Measurements from ENCODE around the gene PCDHB5. TPM values are rescaled to one million over a fixed set of nuclear protein-coding genes. Genes with fewer than 3 reads are reported as not detected.
"Not testable (repeated sequence)": the region's sequence is repeated elsewhere in the genome, so short reads cannot be mapped to it uniquely, and the experiment has no call there.

PCDHB5 gene
- total RNA-seq = 1 to 10 TPM; 2.4 to 7.4 (median 4.6) TPM
- 1 to 10 TPM in 1 of 2 donors, under 1 TPM in 1; 0.73 to 1.2 TPM for polyA plus RNA-seq
- long read RNA-seq, donor 1, partial matches to known transcripts = 0 of 1 reads
- long read RNA-seq, donor 1, other reads (novel, unspliced or antisense) = 0 of 1 reads
- long read RNA-seq, donor 2, partial matches to known transcripts = 0 of 1 reads
- long read RNA-seq, donor 2, other reads (novel, unspliced or antisense) = 0 of 1 reads
- long read RNA-seq, donor 3, partial matches to known transcripts = 0 of 3 reads
- long read RNA-seq, donor 3, other reads (novel, unspliced or antisense) = 1 of 3 reads

DNA sequence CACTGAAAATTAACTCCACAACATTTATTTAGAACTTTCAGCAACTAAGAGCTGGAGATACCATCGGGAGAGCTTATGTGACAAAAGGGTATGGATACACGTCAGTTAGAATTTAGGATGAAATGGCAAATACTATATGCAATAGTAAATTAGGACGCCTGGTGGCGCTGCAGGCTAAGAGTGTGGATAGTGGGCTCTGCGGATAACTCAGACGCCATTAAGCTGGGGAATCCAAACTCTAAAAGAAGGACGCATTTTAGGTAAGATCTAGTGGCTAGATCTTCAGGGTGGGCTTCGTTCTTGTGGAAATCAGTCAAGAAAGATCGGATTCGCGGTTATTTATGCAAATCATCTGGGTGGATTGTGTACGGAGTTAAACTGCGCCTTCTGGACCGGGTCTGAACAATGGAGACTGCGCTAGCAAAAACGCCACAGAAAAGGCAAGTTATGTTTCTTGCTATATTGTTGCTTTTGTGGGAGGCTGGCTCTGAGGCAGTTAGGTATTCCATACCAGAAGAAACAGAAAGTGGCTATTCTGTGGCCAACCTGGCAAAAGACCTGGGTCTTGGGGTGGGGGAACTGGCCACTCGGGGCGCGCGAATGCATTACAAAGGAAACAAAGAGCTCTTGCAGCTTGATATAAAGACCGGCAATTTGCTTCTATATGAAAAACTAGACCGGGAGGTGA, at the start of gene PCDHB5:
PCDHB5 (plus strand) TSS at position 177 of the 688 bp plus-strand sequence; CDS start at position 406, 229 bp downstream.
- peak in 1 of 2 donors; percentile 31 for DNase-seq
- ATAC-seq = peak in 6 of 8 donors; percentile 25 to 89 (median 53)
- Histone ChIP-seq H3K27ac (peak within 1 kb of the TSS in 3 of 10 donors; percentile 39 to 63 (median 41)), H3K36me3 (no peaks in the 10 kb centered on the region), H3K4me3 (peak within 1 kb of the TSS; percentile 17 to 60 (median 44)), H3K4me1 (no peaks in the 10 kb centered on the region), H3K9me3 (peaks cover 0 to 98% (median 48%) of the 10 kb centered on the region in 11 donors), H3K27me3 (peaks cover 0 to 6% (median 0%) of the 10 kb centered on the region in 7 donors)
- TF ChIP-seq, protein P1, sequence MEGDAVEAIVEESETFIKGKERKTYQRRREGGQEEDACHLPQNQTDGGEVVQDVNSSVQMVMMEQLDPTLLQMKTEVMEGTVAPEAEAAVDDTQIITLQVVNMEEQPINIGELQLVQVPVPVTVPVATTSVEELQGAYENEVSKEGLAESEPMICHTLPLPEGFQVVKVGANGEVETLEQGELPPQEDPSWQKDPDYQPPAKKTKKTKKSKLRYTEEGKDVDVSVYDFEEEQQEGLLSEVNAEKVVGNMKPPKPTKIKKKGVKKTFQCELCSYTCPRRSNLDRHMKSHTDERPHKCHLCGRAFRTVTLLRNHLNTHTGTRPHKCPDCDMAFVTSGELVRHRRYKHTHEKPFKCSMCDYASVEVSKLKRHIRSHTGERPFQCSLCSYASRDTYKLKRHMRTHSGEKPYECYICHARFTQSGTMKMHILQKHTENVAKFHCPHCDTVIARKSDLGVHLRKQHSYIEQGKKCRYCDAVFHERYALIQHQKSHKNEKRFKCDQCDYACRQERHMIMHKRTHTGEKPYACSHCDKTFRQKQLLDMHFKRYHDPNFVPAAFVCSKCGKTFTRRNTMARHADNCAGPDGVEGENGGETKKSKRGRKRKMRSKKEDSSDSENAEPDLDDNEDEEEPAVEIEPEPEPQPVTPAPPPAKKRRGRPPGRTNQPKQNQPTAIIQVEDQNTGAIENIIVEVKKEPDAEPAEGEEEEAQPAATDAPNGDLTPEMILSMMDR (IDR thresholded peaks at IDR 0.05) = peak in 7 of 9 donors; percentile 38 to 68 (median 51)
- 13 to 19% methylated on average over 22 of the region's 22 CpGs for WGBS, 2 donors
- intact Hi-C loops (cut with DNase I) = no loop called here

DNA sequence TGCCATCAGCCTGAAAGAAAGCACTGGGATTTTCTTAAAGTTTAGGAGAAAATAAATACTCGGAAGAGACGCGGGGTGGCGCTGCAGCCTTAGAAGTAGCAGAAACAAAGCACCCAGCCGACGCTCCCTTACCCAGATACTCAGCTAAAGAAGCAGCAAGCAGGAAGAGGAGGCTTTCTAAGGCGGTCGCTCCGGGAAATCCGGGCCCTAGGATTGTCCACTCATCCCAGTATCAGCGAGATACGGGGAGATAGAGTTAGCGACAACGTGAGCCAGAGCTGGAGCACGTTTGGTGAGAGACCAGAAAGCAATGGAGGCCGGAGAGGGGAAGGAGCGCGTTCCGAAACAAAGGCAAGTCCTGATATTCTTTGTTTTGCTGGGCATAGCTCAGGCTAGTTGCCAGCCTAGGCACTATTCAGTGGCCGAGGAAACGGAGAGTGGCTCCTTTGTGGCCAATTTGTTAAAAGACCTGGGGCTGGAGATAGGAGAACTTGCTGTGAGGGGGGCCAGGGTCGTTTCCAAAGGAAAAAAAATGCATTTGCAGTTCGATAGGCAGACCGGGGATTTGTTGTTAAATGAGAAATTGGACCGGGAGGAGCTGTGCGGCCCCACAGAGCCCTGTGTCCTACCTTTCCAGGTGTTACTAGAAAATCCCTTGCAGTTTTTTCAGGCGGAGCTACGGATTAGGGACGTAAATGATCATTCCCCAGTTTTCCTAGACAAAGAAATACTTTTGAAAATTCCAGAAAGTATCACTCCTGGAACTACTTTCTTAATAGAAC, 40.3 kb upstream of the PCDHB5 start, which contains the start of gene PCDHB2:
PCDHB2 (plus strand) TSS at position 135 of the 782 bp plus-strand sequence; CDS start at position 311, 176 bp downstream.
- intact Hi-C loops (cut with DNase I) = no loop called here
- DNase-seq (peak in 1 of 2 donors; percentile 30), ATAC-seq (peak in 6 of 8 donors; percentile 51 to 79 (median 55))
- no peaks in the 10 kb centered on the region for H3K36me3 ChIP-seq
- H3K27ac ChIP-seq = peak within 1 kb of the TSS in 1 of 10 donors; percentile 26
- 9 to 15% methylated on average over 29 of the region's 29 CpGs for WGBS, 2 donors
- TF ChIP-seq, protein P1 (IDR thresholded peaks at IDR 0.05) = peak in 6 of 9 donors; percentile 29 to 55 (median 38)
- H3K9me3 ChIP-seq = peaks cover 0 to 85% (median 15%) of the 10 kb centered on the region in 11 donors
- H3K27me3 ChIP-seq = peaks cover 0 to 60% (median 33%) of the 10 kb centered on the region in 7 donors
- no peaks in the 10 kb centered on the region for H3K4me1 ChIP-seq
- H3K4me3 ChIP-seq = peak within 1 kb of the TSS; percentile 14 to 48 (median 33)

DNA sequence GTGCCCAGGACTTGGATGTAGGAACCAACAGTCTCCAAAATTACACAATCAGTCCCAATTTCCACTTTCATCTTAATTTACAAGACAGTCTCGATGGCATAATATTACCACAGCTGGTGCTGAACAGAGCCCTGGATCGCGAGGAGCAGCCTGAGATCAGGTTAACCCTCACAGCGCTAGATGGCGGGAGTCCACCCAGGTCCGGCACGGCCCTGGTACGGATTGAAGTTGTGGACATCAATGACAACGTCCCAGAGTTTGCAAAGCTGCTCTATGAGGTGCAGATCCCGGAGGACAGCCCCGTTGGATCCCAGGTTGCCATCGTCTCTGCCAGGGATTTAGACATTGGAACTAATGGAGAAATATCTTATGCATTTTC, 39.8 kb upstream of the PCDHB5 start:
- H3K27ac ChIP-seq = no peak overlapping the region
- H3K4me3 ChIP-seq = peak overlapping the region in 9 of 10 donors; percentile 14 to 48 (median 36)
- WGBS, 2 donors = 37 to 39% methylated on average over 12 of the region's 12 CpGs
- intact Hi-C loops (cut with DNase I) = no loop called here
- H3K36me3 ChIP-seq = no peaks in the 10 kb centered on the region
- TF ChIP-seq, protein P1 (IDR thresholded peaks at IDR 0.05) = no peak
- no peaks in the 10 kb centered on the region for H3K4me1 ChIP-seq
- no peak for ATAC-seq
- peaks cover 0 to 65% (median 36%) of the 10 kb centered on the region in 7 donors for H3K27me3 ChIP-seq
- peaks cover 0 to 85% (median 15%) of the 10 kb centered on the region in 11 donors for H3K9me3 ChIP-seq
- DNase-seq = no peak

DNA sequence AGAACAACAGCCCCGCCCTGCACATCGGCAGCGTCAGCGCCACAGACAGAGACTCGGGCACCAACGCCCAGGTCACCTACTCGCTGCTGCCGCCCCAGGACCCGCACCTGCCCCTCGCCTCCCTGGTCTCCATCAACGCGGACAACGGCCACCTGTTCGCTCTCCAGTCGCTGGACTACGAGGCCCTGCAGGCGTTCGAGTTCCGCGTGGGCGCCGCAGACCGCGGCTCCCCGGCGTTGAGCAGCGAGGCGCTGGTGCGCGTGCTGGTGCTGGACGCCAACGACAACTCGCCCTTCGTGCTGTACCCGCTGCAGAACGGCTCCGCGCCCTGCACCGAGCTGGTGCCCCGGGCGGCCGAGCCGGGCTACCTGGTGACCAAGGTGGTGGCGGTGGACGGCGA, 38.8 kb upstream of the PCDHB5 start:
- WGBS, 2 donors = 26 to 38% methylated on average over 26 to 28 of the region's 46 CpGs
- H3K4me1 ChIP-seq; intact Hi-C loops (cut with DNase I); DNase-seq; H3K27ac ChIP-seq; H3K4me3 ChIP-seq; H3K36me3 ChIP-seq; ATAC-seq: not testable (repeated sequence)
- peaks cover 0 to 75% (median 43%) of the 10 kb centered on the region in 7 donors for H3K27me3 ChIP-seq
- H3K9me3 ChIP-seq = peaks cover 0 to 85% (median 19%) of the 10 kb centered on the region in 11 donors

DNA sequence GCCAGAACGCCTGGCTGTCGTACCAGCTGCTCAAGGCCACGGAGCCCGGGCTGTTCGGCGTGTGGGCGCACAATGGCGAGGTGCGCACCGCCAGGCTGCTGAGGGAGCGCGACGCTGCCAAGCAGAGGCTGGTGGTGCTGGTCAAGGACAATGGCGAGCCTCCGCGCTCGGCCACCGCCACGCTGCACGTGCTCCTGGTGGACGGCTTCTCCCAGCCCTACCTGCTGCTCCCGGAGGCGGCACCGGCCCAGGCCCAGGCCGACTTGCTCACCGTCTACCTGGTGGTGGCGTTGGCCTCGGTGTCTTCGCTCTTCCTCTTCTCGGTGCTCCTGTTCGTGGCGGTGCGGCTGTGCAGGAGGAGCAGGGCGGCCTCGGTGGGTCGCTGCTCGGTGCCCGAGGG, 38.4 kb upstream of the PCDHB5 start:
- intact Hi-C loops (cut with DNase I); ATAC-seq; H3K27ac ChIP-seq; H3K4me1 ChIP-seq; H3K36me3 ChIP-seq; H3K4me3 ChIP-seq; DNase-seq: not testable (repeated sequence)
- Histone ChIP-seq H3K9me3 (peaks cover 0 to 85% (median 21%) of the 10 kb centered on the region in 11 donors), H3K27me3 (peaks cover 0 to 79% (median 43%) of the 10 kb centered on the region in 7 donors)
- WGBS, 2 donors = 33 to 34% methylated on average over 32 to 33 of the region's 38 CpGs

Data from heart right ventricle (tissue), 16 donors.